GM13976 (cell line): ENCODE results near the gene NEU2.
"Not testable (repeated sequence)": the region's sequence is repeated elsewhere in the genome, so short reads cannot be mapped to it uniquely, and the experiment has no call there.

Experiments
- DNase-seq: peaks from one replicate; pipeline ENCODE4 v3.0.0; 2012; ENCODE audit warnings: low spot score
- in situ Hi-C: fragments of 300-500 bp; cut with MboI; formaldehyde crosslinking; loops from one replicate; pipeline ENCODE4 v1.12.0; 2022; ENCODE audit warnings: low sequenced_read_pairs, mixed read lengths, inconsistent platforms; ENCODE audit not compliant: unreplicated experiment
- TF ChIP-seq, protein P1 (sequence below): IDR thresholded peaks from 2 replicates; pipeline ENCODE4 v1.5.1; 2012; ENCODE audit warnings: borderline replicate concordance, mild to moderate bottlenecking; ENCODE audit not compliant: insufficient read depth; ENCODE audit errors: extremely low read depth, missing control alignments, control extremely low read depth

Gene NEU2

GRCh38 chr2:233015019-233015645 is 17.3 kb upstream of the NEU2 start:
- DNase-seq = no peak
- TF ChIP-seq, protein P1, sequence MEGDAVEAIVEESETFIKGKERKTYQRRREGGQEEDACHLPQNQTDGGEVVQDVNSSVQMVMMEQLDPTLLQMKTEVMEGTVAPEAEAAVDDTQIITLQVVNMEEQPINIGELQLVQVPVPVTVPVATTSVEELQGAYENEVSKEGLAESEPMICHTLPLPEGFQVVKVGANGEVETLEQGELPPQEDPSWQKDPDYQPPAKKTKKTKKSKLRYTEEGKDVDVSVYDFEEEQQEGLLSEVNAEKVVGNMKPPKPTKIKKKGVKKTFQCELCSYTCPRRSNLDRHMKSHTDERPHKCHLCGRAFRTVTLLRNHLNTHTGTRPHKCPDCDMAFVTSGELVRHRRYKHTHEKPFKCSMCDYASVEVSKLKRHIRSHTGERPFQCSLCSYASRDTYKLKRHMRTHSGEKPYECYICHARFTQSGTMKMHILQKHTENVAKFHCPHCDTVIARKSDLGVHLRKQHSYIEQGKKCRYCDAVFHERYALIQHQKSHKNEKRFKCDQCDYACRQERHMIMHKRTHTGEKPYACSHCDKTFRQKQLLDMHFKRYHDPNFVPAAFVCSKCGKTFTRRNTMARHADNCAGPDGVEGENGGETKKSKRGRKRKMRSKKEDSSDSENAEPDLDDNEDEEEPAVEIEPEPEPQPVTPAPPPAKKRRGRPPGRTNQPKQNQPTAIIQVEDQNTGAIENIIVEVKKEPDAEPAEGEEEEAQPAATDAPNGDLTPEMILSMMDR = no peak
- in situ Hi-C loops = no loop called here

- TF ChIP-seq, protein P1 = no peak
- no peak for DNase-seq
- in situ Hi-C loops = no loop called here
Observed at GRCh38 chr2:233017947-233018346, 14.5 kb upstream of the NEU2 start.

DNA sequence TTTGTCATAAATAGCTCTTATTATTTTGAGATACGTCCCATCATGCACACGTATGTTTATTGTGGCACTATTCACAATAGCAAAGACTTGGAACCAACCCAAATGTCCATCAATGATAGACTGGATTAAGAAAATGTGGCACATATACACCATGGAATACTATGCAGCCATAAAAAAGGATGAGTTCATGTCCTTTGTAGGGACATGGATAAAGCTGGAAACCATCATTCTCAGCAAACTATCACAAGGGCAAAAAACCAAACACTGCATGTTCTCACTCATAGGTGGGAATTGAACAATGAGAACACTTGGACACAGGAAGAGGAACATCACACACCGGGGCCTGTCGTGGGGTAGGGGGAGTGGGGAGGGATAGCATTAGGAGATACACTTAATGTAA is 12.9 kb upstream of the NEU2 start:
- in situ Hi-C loops, DNase-seq: not testable (repeated sequence)

GRCh38 chr2:233020454-233020853 is 12.0 kb upstream of the NEU2 start:
- TF ChIP-seq, protein P1 = no peak
- in situ Hi-C loops = no loop called here
- no peak for DNase-seq

DNA sequence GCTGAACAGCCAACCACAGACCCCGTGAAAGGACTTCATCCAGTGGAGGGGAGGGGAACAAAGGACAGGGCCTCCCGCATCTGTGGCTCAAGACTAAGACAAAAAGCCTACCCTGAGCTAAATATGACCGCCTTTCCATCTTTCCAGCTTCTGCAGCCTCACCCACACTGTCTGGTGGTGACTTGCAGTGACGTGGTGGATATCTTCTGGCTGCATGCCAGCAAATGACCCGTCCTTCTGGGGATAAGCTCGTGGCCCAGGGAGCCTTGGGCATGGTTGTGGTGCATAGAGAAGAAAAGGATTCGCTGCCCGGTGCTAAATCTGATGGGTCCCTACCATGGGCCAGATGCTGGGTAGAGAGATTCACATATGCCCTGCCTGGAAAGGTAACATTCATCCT is 10.7 kb upstream of the NEU2 start:
- in situ Hi-C loops = no loop called here
- DNase-seq = no peak
- TF ChIP-seq, protein P1 = no peak

DNA sequence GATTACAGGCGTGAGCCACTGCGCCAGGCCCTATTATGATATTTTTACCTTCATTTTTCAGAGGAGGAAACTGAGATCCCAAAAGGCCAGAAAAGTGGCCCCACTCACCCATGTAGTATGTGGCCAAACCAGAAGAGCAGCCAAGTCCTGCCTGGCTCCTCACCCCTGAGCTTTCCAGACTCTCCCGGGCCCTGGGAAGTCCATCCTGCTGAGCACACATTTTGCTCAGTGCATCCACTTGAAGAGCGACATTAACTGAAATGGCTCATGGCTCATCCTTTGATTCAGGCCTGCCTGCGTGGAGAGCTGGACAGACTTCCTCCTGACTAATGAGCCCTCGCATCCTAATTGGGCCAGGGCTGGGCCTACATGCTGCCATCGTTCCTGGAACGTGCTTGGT is 9.9 kb upstream of the NEU2 start:
- TF ChIP-seq, protein P1 = no peak
- DNase-seq = no peak
- in situ Hi-C loops = no loop called here

DNA sequence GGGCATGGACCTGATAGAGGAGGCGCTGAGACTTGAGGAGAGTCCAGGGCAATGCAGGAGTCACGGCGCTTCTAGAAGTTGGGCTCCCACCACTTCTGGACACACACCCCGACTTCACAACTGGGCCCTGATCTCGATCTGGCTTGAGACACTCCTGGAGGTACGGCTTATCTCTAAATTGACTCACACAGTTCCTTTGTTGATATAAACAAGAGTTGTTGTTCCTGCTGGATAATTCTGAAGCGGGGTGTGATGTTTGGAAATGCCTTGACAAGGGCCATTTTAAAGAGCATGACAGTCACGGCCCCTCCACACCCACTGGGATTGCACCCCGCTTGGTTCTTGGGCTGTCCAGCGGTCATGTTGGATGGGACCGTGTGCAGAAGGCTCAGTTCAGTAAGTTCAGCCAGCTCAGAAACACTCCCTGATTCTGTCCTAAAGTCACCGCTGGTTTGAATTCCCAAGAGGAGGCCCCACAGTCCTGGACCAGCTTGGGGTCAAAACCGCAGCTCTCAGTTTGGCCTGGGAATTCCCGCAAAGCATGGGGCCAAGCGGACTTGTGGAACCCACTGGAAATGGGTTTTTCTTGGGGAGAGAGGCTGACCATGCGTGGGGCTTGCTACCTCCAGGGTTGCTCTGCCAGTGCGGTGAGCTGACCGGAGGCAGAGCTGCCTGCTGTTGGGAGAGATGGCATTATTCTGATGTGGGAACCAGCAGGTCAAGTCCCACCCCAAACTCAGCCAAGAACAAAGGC is 9.3 kb upstream of the NEU2 start:
- no peak for DNase-seq
- in situ Hi-C loops = no loop called here
- TF ChIP-seq, protein P1 = no peak
